Thyroid gland (tissue), 4 donors: ENCODE results near the gene PDS5B. TPM values are rescaled to one million over a fixed set of nuclear protein-coding genes. Genes with fewer than 3 reads are reported as not detected.

Experiments used
- DNase-seq, 2 donors: peaks; one replicate each; pipeline ENCODE4 v3.0.0-alpha.2; 2019
- H3K27ac ChIP-seq, 3 donors: fragments of 200-600 bp; sonication (generic); 1 replicate in 2 of 3; 2 replicates in 1 of 3; pipeline ENCODE4 v1.5.1; 2016 to 2019; ENCODE audit warnings: mild to moderate bottlenecking in 1 of 3, moderate library complexity in 1 of 3
- H3K27me3 ChIP-seq: fragments of 200-600 bp; sonication (generic); one replicate; pipeline ENCODE4 v1.5.1; 2019
- H3K36me3 ChIP-seq, 2 donors: fragments of 200-600 bp; sonication (generic); one replicate each; pipeline ENCODE4 v1.5.1; 2016 to 2019
- H3K4me1 ChIP-seq, 2 donors: fragments of 200-600 bp; sonication (generic); one replicate each; pipeline ENCODE4 v1.5.1; 2017 to 2019
- H3K4me3 ChIP-seq, 3 donors: fragments of 200-600 bp; sonication (generic); replicated peaks in 1 of 3; 1 replicate in 2 of 3; 2 replicates in 1 of 3; pipeline ENCODE4 v1.5.1; 2016; ENCODE audit warnings: mild to moderate bottlenecking in 1 of 3
- H3K9me3 ChIP-seq: fragments of 200-600 bp; sonication (generic); one replicate; pipeline ENCODE4 v1.5.1; 2017
- POLR2A ChIP-seq, 2 donors: fragments of 450-650 bp; IDR thresholded peaks; one replicate each; pipeline ENCODE4 v1.6.1; 2017; ENCODE audit warnings: antibody characterized with exemption in 2 of 2, mild to moderate bottlenecking in 2 of 2, moderate library complexity in 1 of 2
- WGBS, 2 donors: methylation state at CpG; one replicate each; pipeline ENCODE4 v1.1.5; 2017; 5-methylcytosine and 5-hydroxymethylcytosine counted together
- intact Hi-C: fragments of 100-400 bp; cut with DNase I; formaldehyde crosslinking; loops from one replicate; pipeline ENCODE4 v1.15.1; 2023
- total RNA-seq, 4 donors: library from RNA; depleted of rRNA; stranded (reverse); fragments of >200 nt; gene quantifications; one replicate each; pipeline ENCODE4 v1.2.3, GENCODE V29; 2016
- TF ChIP-seq, protein P1 (sequence below), 6 experiments: fragments of 200-600 bp in 3 of 6; fragments of 450-650 bp in 3 of 6; sonication (generic) in 3 of 6; IDR thresholded peaks; one replicate each; pipeline ENCODE4 v1.5.1; 2016 to 2019; ENCODE audit warnings: antibody characterized with exemption in 6 of 6, mild to moderate bottlenecking in 2 of 6, inconsistent platforms in 1 of 6, moderate library complexity in 1 of 6

The PDS5B gene
- total RNA-seq, 4 donors from 2014 or later, result 47.9 to 55.1 (median 49.3) TPM

DNA sequence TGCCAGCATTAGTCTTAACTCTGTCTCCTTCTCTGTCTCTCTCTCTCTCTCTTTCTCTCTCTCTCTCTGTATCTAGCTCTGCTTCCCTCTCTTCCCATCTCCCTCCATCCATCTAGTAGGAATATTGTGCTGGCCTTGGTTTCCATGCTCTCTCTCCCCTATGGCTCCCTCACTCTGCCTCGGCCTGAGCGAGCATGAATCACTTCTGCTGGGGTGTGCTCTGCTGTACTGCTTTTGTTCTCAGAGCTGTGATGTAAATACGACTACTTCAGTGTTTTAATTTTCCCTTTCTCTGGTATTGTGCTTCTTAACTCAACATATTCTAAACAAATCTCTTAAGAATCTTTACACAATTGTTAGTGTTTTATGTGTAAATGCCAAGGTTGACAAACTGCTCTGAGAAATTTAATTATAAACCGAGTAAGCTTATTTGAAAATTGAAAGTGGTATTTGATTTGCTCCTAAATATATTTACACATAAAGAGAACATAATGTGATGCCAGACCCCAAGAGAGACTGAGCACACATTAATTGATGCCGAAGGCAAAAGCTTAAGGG, 218.5 kb downstream of the PDS5B start:
- H3K27me3 ChIP-seq, result no peaks in the 10 kb centered on the region
- no peaks in the 10 kb centered on the region for H3K36me3 ChIP-seq
- intact Hi-C loops, result no loop called here
- no peak for DNase-seq
- no peak overlapping the region for H3K27ac ChIP-seq
- H3K4me1 ChIP-seq, result peaks cover 7 to 10% of the 10 kb centered on the region in 2 donors
- WGBS, 2 donors, result 78 to 81% methylated on average over 5 of the region's 5 CpGs
- no peaks in the 10 kb centered on the region for H3K9me3 ChIP-seq
- TF ChIP-seq, protein P1, sequence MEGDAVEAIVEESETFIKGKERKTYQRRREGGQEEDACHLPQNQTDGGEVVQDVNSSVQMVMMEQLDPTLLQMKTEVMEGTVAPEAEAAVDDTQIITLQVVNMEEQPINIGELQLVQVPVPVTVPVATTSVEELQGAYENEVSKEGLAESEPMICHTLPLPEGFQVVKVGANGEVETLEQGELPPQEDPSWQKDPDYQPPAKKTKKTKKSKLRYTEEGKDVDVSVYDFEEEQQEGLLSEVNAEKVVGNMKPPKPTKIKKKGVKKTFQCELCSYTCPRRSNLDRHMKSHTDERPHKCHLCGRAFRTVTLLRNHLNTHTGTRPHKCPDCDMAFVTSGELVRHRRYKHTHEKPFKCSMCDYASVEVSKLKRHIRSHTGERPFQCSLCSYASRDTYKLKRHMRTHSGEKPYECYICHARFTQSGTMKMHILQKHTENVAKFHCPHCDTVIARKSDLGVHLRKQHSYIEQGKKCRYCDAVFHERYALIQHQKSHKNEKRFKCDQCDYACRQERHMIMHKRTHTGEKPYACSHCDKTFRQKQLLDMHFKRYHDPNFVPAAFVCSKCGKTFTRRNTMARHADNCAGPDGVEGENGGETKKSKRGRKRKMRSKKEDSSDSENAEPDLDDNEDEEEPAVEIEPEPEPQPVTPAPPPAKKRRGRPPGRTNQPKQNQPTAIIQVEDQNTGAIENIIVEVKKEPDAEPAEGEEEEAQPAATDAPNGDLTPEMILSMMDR (IDR thresholded peaks at IDR 0.05), result no peak
- TF ChIP-seq POLR2A (IDR thresholded peaks at IDR 0.05), result no peak
- no peak overlapping the region for H3K4me3 ChIP-seq

DNA sequence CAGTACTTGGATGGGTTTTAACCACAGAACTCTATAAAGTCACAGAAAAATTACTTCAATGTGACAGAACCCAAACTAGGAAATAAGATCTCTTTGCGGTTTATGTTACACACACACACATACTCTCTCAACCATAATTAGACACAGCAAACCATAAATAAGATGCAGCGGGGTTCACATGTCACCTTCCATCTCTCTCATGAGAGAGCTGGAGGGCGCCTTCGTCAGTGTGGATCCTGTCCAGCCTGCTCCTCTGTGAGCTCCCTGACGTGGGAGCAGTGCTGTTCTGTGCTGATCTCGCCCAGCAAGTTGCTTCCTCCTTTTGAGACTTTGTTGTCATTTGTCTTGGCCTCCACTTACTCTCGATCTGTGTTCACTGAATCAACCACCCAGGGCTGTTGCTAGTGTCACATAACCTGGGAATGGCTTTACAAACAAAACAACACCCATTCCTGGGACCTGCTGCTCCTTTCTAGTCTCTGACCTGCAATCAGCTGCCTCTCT, 225.1 kb downstream of the PDS5B start:
- WGBS, 2 donors, result 31 to 50% methylated on average over 7 of the region's 7 CpGs
- intact Hi-C loops, result no loop called here
- H3K9me3 ChIP-seq, result no peaks in the 10 kb centered on the region
- TF ChIP-seq, protein P1 (IDR thresholded peaks at IDR 0.05), result no peak
- TF ChIP-seq POLR2A (IDR thresholded peaks at IDR 0.05), result no peak
- no peak overlapping the region for H3K4me3 ChIP-seq
- peak; percentile 9 to 11 for DNase-seq
- H3K36me3 ChIP-seq, result no peaks in the 10 kb centered on the region
- H3K4me1 ChIP-seq, result peaks cover 4 to 7% of the 10 kb centered on the region in 2 donors
- no peak overlapping the region for H3K27ac ChIP-seq
- no peaks in the 10 kb centered on the region for H3K27me3 ChIP-seq

DNA sequence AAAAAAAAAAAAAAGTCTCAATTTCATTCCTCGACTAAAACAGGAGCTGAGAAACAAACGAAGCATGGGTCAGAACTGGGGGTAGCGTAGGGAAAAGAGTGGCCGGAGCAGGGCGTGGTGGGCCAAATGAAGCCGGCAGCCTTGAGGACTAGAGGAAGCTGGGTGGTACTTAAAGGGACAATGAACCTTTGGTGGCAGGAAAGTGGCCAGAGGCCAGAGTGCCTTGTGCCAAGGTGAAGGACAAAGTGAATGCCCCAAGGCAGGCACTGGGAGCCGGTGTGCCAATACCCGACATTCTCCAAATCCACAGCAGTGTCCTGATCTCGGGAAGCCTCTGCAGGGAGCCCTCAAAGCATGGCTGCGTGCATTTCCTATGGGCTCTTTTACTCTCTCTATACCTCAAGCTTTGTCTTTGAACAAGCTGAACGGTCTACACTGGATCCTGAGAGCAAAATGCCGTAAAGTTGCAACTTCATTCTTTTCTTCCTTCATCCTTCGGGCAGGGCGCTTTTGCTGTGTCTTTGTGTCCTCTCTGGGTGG, 235.0 kb downstream of the PDS5B start:
- Histone ChIP-seq H3K36me3 (no peaks in the 10 kb centered on the region), H3K27ac (no peak overlapping the region), H3K4me3 (no peak overlapping the region), H3K4me1 (no peaks in the 10 kb centered on the region), H3K27me3 (no peaks in the 10 kb centered on the region), H3K9me3 (no peaks in the 10 kb centered on the region)
- TF ChIP-seq POLR2A (IDR thresholded peaks at IDR 0.05), result no peak
- TF ChIP-seq, protein P1 (IDR thresholded peaks at IDR 0.05), result no peak
- intact Hi-C loops, result no loop called here
- no peak for DNase-seq
- WGBS, 2 donors, result 86 to 94% methylated on average over 14 of the region's 14 CpGs

DNA sequence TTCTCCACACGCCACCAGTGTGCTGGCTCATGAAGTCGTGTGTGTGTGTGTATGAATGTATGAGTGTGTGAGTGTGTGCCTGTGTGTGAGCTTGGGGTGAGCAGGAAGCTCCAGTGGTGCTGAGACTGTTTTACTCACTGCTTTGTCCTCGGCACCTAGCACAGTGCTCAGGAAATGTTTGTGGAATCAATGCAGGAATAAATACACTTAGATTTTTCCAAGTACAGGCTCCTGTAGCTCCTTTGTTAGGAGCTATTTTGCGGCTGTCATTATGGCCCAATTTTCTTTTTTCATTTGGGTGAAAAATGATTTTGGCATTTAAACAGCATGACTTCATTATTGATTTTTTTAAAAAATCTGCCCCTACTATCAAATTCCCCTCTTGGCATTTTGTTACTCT, 236.5 kb downstream of the PDS5B start:
- intact Hi-C loops, result no loop called here
- no peak for DNase-seq
- no peaks in the 10 kb centered on the region for H3K36me3 ChIP-seq
- 77 to 85% methylated on average over 4 of the region's 4 CpGs for WGBS, 2 donors
- H3K4me3 ChIP-seq, result no peak overlapping the region
- H3K27me3 ChIP-seq, result no peaks in the 10 kb centered on the region
- no peaks in the 10 kb centered on the region for H3K9me3 ChIP-seq
- TF ChIP-seq POLR2A (IDR thresholded peaks at IDR 0.05), result no peak
- TF ChIP-seq, protein P1 (IDR thresholded peaks at IDR 0.05), result no peak
- no peak overlapping the region for H3K27ac ChIP-seq
- H3K4me1 ChIP-seq, result no peaks in the 10 kb centered on the region

GRCh38 chr13:32823597-32823996, 237.3 kb downstream of the PDS5B start:
- Histone ChIP-seq H3K4me3 (no peak overlapping the region), H3K4me1 (no peaks in the 10 kb centered on the region), H3K9me3 (no peaks in the 10 kb centered on the region), H3K27ac (no peak overlapping the region), H3K36me3 (no peaks in the 10 kb centered on the region), H3K27me3 (no peaks in the 10 kb centered on the region)
- intact Hi-C loops, result no loop called here
- 87 to 92% methylated on average over 5 of the region's 5 CpGs for WGBS, 2 donors
- no peak for DNase-seq
- TF ChIP-seq POLR2A (IDR thresholded peaks at IDR 0.05), result no peak
- TF ChIP-seq, protein P1 (IDR thresholded peaks at IDR 0.05), result no peak
